ENCODE results near the gene CALN1.

DNA sequence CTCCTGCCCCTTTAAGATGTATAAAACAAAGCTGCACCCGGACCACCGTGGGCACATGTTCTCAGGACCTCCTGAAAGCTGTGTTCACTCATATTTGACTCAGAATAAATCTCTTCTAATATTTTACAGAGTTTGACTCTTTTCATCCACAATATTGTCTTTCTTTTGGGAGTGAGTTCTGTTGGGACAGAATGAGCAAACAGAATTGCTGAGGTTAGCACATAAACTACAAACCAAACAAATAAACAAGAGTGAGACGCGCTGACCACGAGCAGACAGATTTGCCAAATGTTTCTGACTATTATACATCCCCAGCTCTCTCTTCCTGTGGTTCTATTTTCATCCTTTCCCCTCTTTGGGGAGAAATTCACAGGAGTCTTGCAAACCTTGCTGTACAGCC lies 526.7 kb downstream of the CALN1 start:
- TF ChIP-seq POLR2A (IDR thresholded peaks at IDR 0.05) (no peak), EP300 (IDR thresholded peaks at IDR 0.05) (no peak)
- TF ChIP-seq, protein P1, sequence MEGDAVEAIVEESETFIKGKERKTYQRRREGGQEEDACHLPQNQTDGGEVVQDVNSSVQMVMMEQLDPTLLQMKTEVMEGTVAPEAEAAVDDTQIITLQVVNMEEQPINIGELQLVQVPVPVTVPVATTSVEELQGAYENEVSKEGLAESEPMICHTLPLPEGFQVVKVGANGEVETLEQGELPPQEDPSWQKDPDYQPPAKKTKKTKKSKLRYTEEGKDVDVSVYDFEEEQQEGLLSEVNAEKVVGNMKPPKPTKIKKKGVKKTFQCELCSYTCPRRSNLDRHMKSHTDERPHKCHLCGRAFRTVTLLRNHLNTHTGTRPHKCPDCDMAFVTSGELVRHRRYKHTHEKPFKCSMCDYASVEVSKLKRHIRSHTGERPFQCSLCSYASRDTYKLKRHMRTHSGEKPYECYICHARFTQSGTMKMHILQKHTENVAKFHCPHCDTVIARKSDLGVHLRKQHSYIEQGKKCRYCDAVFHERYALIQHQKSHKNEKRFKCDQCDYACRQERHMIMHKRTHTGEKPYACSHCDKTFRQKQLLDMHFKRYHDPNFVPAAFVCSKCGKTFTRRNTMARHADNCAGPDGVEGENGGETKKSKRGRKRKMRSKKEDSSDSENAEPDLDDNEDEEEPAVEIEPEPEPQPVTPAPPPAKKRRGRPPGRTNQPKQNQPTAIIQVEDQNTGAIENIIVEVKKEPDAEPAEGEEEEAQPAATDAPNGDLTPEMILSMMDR (IDR thresholded peaks at IDR 0.05) = no peak
